ENCODE results near the gene GRIP2.
A peak's percentile ranks its signal among the peaks of the same experiment; 100 is the strongest.

The GRIP2 gene

DNA sequence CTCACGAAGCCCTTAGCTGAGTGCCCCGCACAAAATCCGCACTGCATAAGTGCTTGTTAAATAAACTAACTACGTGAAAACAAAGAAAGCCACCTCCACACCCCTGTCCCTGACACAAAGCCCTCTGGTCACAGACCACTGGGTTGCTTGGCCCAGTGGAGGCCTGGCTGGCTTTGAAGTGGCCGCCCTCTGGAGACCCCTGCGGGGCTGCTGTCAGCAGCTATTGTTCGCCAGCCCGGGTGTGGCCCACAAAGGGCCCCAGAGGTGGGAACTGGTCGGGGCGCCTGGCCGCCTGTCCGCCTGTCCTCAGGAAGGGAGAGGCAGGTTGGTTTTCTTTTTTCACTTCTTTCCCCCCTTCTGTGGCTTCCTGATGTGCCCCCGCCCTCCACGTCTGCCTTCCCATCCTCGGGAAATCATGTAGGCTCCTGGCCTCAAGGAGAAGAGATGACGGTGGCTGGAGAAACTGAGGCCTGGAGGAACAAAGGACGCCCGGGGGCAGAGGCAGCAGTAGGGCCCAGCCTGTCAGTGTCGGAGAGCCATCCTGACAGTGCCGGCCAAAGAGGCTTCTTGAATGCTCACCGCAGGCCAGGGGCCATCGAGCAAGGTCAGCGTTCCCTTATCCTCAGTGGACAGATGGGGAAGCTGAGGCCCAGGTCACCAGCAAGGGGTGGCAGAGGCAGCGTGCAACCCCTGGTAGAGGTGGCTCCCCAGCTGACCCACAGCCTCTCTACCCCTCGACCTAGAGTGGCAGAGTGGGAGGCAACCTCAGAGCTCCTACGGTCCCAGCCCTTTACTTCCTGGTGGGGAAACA lies 76.6 kb downstream of the GRIP2 start:
- no peak for DNase-seq

DNA sequence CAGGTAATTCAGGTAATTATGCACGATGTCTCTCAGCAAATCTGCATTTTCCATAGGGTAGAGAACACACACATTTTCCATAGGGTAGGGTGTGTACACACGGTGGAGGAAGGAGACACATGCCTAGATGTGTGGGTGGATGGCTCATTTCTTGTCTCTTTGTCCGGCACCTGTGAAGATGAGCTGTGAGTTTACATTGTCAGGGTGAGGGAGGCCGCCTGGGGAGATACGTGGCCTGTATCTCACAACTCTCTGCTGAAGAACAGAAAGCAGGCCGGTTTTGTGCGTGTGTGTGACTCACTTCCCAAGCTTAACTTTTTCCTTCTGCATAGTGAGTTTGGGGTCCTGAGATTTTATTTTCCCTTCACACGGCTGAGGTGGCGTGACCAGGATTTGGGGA lies 77.4 kb downstream of the GRIP2 start:
- no peak for DNase-seq

DNA sequence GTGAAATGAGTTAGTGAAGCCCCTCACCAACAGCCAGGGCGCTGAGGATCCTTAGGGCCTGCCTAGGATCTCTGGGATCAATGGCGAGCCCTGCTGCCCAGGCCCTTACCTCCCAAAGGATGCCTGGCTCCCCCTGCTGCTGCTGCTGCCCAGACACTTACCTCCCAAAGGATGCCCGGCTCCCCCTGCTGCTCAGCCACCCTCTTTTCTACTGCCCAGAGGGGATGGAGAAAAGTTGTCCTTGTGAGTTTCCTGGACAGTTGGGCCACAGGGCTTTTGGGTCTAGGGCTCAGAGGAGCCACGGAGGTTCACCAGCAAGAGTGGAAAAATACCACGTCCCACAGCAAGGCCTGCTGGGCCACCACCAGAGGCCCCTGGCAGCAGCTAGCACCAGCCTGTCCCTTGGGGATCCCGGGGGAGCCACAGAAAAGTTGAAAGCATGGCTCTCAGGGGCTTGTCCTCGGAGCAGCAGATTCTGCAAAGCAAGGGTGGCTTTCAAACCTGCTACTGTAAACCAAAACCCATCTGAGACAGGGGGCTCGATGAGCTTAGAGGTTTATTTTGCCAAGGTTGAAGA lies 78.3 kb downstream of the GRIP2 start:
- peak in 1 of 2 experiments; percentile 3 for DNase-seq

- no peak for DNase-seq
These were observed 79.0 kb downstream of the GRIP2 start for GRCh38 chr3:14461006-14461747.

DNA sequence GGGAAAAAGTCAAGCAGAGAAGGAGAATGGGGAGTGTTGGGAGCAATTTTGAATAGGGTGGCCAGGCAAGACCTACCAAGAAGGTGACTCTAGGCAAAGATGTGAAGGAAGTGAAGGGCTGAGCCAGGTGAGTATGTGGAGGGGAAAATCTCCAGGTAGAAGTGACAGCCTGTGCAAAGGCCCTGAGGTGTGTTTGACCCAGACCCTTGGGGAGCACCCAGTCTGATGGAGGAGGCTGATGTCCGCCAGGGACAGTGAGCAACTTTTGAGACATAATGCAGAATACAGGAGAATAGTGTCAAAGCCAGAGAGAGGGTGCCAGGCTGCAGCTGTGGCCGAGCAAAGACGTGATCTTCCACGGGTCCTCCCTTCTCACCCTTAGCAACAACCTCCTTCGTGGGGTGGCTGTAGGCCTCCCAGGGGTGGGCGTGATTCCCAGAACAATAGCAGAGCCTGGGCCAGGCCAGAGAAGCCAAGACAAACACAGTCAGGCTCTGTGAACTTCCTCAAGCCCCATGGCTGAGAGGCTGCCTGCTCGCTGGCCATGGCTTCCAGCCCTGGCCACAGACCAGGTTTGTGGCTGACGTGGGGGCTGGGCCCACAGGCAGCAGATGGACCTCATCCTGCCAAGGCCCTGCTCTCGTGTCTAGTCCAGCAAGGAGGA lies 79.7 kb downstream of the GRIP2 start:
- peak in 1 of 2 experiments; percentile 62 for DNase-seq

DNA sequence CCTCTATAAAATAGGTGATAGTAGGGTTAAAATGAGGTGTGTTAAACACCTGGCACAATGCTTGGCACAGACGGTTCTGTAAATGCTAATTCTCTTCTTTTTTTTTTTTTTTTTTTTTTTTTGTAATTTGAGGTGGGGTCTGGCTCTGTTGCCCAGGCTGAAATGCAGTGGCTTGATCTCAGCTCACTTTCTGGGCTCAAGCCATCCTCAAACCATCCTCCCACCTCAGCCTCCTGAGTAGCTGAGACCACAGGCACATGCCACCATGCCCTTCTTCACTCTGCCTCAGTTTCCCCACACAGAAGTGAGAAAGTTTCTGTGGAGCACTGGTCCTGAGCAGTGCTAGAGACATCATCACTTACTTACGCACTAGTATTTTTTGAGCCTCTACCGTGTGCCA lies 80.4 kb downstream of the GRIP2 start:
- no peak for DNase-seq

DNA sequence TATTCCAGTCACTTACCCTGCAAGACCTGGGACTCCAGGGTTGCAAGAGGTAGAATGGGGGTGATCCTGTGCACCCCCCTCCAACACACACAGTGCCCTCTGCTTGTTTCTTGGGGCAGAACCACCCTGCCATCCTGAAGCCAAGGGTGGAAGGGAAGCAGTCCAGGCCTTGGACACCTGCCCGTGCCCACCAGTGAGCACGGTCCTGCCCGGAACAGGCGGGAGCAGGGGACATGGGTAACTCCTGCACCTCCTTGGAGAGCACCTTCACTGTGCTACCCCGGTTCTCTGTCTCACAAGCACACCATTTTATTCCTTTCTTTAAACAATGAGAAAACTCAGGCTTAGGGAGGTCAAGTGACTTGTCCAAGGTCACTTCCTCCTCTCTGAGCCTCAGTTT lies 80.8 kb downstream of the GRIP2 start:
- no peak for DNase-seq

DNA sequence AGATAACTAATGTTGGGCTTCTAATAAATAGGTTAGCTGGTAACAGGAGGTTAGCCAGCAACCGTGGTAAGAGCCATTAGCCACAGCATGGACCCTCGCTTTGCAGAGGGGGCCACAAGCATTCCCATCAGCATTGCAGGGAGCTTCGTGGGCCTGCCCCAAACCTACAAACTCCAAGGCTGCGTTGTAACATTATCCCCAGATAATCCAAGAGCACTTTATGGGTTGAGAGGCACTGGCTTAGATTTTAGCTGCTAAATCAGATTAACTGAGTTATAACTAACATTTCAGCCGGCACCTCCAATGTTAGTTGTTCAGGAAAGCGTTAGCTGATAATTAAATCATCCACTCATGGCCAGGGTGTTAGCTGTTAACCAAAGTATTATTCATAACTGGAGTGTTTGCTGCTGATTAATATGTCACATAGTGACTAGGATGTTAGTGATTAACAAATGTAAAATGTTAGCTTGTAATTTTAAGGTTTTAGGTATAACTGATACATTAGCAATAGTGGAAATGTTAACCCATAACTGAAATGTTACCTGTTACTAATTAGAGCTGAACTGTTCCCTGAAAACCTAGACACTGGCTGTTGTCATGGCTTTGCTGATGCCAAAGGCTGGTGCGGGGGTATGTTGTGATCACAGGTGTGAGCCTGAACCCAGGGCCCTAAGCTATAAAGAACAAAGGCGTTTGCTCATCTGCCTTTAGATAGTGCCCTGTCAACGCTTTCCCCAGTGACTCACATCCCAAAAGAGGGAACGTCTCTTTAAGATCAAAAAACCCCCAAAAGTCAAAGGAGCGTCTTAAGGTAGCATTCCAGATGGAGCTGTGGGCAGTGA lies 81.5 kb downstream of the GRIP2 start:
- DNase-seq = no peak

DNA sequence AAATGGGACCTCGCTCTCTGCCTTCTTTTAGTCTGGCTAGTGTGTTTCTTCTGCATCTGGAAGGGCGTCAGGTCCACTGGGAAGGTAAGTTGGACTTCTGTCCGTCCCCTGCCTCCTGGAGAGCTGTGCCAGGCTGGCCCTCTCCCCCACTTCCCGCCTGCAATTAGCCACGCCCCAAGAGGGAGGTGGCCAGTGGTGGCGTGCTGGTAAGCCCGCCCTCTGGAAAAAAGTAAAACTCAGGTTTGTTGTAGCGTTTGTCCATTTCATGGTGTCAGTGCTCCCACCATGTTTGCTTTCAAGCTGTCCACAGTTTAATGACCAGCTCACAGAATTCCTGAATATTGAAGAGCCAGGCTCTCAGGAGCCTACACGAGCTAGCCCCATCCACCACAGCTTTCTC lies 82.1 kb downstream of the GRIP2 start:
- no peak for DNase-seq

DNA sequence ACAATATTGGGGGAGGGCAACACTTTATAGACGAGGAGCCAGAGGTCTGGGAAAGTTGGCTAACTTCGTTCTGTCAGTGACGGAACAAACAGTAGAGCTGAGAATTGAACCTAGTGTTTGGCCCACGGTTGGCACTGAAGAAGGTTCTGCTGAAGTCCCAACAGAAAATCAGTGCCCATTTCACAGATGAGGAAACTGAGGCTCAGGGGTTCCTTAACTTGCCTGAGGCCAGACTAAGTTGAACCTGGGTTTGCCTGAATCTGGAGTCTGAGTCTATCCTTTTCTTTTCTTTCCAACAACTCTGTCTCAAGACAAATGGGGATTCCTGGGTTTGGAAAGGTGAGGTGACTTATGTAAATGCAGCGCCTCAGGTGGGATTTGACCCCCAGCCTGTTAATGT lies 82.7 kb downstream of the GRIP2 start:
- no peak for DNase-seq

- no peak for DNase-seq
These were observed 83.3 kb downstream of the GRIP2 start for GRCh38 chr3:14456794-14457193.

DNA sequence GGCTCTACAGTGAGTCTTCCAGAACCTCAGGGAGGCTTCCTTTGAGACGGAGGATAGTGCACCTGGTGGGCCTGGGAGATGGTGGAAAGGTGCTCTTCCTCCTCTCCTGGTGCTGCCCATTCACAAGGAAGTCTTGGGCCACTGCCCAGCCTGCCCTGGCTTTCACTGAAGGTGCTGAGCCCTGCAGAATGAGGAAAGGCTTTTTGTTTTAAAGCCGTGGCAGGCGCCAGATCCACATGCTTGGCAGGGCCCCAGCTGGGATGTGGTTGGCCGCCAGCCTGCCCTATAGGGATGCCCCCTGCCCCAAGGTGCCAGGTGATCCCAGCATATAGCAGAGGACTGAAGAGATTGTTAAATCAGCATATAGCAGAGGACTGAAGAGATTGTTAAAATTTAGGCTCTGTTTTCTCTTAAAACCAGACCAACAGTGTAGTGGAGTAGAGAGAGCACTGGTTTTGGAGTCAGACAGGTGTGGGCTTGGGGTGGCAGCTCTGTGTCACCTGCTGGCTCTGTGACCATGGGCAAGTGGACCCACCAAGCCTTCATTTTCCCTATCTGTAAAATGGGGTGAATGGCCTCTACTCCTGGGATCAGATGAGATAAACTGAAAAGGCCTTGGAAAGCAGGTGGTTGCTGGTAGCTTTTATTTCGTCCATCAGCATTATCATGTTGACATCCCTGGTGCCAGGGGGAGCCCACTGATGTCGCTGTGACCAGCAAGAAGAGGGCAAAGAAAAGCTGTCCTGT lies 84.4 kb downstream of the GRIP2 start:
- DNase-seq = no peak

DNA sequence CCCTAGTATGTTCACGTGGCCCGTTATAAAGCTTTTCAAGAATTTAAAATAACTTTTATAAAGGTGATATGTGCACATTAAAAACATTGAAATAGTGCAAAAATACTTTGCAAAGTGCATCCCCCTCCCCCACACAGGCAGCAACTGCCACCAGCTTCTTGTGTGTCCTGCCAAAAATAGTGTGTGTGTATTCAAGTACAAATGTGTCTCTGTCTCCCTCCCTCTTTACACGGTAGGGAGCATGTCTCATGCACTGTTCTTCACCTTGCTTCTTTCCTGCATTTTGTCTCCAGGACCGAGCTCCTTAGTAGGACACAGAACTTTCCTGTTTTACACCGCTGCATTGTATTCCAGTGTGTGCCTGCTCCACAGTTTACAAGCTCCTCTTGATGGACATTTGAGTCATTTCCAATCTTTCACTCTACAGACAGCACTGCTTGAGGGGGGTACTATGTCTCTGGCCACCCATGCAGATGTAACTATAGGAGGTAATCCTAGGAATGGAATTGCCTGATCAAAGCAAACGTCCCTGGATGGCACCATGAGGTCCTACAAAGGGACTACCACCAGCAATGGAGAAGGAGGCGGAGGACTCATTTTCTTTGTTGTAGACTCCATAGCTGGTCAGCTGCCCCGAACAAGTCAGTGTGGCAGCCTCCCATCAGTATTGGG lies 85.4 kb downstream of the GRIP2 start:
- DNase-seq = no peak

DNA sequence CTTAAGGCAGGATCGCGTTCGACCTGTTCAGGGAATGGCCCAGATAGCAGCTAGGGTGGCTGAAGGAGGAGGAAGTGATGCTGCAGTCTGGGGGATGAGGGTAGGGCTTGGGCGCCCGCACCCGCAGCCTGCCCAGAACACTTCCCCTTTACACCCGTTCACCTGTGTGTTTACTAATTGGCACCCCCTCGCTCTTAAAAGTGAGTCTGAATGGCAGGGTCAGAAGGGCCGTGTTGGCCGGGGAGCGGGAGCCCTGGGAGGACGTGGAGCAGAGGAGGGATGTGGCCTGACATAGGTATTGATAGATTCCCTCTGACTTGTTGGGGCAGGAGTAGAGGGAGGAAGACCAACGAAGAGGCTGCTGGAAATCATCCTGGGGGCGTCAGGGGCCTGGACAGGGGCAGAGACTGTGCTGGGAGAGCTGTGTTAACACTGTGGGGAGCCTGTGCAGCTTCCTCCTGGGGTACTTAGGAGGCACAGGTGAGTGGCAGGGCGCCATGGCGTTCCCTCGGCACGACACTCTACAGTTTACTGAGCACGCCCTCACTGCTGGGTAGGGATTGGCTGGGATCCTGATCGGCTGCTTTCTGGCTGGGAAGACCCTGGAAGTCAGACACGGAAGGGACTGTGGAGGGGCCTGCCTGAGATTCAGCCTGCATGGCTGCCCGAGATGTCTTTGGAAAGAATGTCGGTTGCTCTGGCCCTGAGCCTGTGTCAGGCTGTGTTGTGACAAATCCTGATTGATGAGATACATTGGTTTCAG lies 86.1 kb downstream of the GRIP2 start:
- DNase-seq = peak in 1 of 2 experiments; percentile 50

DNA sequence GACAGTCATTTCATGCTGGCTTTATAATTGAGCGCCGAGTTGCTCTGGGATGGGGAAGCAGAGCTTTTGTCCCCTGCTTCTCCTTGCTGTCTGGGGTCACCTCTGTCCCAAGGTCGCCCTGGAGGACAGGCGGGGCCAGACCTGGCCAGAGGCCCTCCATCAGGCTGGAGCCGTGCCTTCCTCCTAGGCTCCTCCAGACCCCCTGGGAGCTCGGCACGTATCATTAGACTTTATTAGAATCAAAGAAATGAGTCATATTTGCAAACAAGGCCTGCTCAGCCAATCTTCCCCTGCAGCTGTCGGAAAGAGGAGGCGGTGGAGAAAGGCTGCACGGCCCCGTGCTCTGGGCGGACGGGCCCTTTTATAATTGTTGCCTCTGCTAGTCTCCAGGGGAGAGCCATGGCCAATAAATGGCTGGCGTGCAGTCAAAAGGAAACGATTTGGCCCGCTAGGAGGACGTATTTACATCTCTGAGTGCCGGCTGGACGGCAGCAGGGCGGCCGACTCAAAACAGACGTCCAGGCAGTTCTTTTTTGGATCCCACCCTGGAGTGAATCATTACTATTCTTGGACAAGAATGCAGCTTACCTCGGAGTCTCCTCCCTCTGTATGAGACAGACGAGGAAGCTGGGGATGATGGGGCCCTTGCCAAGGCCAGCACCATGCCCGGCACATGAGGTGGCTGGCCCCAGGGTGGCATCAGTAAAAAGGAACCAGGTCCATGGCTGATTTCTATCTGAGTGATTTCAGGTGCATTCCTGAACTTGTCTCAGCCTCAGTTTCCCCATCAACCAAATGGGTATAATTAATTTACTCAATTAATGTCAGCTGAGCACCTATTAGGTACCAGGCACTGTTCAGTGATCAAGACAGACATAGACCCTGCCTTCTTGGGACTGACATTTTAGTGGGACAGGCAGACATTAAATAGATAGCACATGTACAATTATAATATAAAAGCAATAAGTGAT lies 87.1 kb downstream of the GRIP2 start:
- peak; percentile 72 to 93 for DNase-seq

DNA sequence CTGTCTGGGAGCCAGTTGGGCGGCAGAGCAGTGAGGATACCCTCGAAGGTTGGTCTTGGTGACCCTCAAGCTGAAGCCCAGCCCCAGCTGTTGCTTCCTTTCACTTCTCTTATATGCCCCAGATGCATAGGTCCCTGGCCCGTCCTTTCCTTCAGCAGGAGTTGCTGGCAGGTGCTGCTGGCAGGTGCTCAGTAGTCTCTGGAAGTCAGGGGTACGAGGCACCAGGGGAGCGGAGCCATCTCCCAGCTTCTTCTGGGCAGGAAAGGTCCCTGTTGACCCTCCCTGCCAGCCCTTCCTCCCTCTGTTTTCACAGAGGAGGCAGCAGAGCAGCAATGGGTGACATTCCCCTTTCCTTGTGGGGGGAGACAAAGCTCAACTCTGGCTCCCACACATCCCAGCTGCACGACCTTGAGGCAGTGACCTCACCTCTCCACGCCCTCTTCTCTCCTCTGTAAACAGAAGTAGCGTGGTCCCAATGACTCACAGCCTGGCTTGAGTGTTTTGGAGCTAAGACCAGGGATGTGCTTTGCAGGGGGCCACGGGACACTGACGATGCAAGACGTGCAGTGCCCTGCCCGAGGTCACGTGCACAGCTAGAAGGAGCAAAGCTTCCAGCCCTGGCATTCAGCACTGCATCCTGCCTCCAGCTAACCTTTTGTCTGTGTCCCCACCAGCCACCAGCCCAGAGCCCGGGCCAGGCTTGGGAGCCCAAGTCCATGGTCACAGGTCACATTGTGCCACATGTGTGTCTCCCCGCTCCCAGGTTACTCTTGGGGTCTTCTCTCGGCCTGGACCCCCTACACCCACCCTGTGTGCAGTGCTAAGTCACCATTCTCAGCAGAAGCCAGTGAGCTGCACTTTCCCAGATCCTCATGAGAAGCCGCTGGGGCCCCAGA lies 88.0 kb downstream of the GRIP2 start:
- DNase-seq = no peak

DNA sequence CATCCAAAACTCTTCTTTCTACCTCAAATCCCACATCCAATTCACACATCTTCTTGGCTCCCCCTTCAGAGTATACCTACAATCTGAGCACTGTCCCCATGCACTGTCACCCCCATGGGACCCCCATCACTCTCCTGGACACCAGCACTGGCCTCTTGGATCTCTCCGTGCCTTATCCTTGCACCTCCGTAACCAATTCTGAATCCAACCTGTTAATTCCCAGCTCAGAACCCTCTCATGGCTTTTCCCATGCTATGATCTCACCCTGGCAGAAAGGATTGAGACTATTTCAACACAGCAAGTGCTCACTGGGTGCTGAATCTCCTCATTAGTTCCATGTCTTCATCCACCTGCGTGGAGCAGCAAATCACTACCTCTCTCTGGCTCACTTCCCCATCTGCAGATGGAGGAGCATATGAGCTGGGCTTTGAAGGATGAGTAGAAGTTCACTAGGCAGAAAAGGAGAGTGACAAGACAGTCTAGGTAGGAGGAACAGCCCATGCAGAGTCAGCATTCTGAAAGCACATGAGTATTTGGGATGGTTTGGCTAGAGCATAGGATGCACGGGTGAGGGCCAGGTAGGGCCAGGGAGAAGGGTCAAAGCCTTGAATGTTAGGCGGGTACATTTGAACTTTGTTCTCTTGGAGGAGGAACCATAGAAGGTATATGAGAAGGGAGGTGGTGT lies 89.1 kb downstream of the GRIP2 start:
- no peak for DNase-seq
